Gastroesophageal sphincter (tissue), 3 donors: ENCODE data around the gene BCAS3.

Source experiments
- CTCF ChIP-seq, 4 experiments: fragments of 200-600 bp in 2 of 4; fragments of 450-650 bp in 2 of 4; sonication (generic) in 1 of 4; IDR thresholded peaks; one replicate each; pipeline ENCODE4 v1.5.1; 2017 to 2019; ENCODE audit warnings: antibody characterized with exemption in 4 of 4, mild to moderate bottlenecking in 2 of 4, moderate library complexity in 2 of 4
- POLR2A ChIP-seq, 2 donors: fragments of 450-650 bp; IDR thresholded peaks; one replicate each; pipeline ENCODE4 v1.6.1; 2017; ENCODE audit warnings: antibody characterized with exemption in 2 of 2, mild to moderate bottlenecking in 2 of 2, moderate library complexity in 1 of 2
- POLR2AphosphoS5 ChIP-seq: sonication (generic); formaldehyde crosslinking; IDR thresholded peaks from one replicate; pipeline ENCODE4 v1.6.1; 2017; ENCODE audit warnings: antibody characterized with exemption

GRCh38 chr17:60960398-60961065 lies 282.9 kb downstream of the BCAS3 start:
- TF ChIP-seq CTCF (IDR thresholded peaks at IDR 0.05) (no peak), POLR2A (IDR thresholded peaks at IDR 0.05) (no peak), POLR2AphosphoS5 (no peak)
